WTC11 (cell line): ENCODE measurements around the gene DEPDC5. TPM values are rescaled to one million over a fixed set of nuclear protein-coding genes. Genes with fewer than 3 reads are reported as not detected.

Source experiments
- ATAC-seq: fragments of 200-7000 bp; cut with Tn5 transposase; 2 replicates; pipeline ENCODE4 v1.10.0; 2021; ENCODE audit warnings: mild to moderate bottlenecking, moderate library complexity
- CTCF ChIA-PET: fragments of 300-600 bp; sonication (Branson Sonifier 250); formaldehyde crosslinking; loops from one replicate; lab custom pipeline; 2021; ENCODE audit warnings: antibody characterized with exemption; lab: Charles Lee
- POLR2A ChIA-PET: fragments of 350-600 bp; sonication (Branson Sonifier 250); formaldehyde crosslinking; loops from one replicate; lab custom pipeline; 2021; ENCODE audit warnings: antibody characterized with exemption; lab: Charles Lee
- DNase-seq: peaks from one replicate; pipeline ENCODE4 v3.0.0; 2021; ENCODE audit warnings: low spot score
- H3K27ac Mint-ChIP-seq: 2 replicates; pipeline ENCODE4 v1.8.0; 2021; ENCODE audit warnings: mixed read lengths
- H3K27me3 Mint-ChIP-seq: 2 replicates; pipeline ENCODE4 v1.8.0; 2021; ENCODE audit warnings: low read depth, mild to moderate bottlenecking, moderate library complexity, mixed read lengths
- H3K36me3 Mint-ChIP-seq: 2 replicates; pipeline ENCODE4 v1.8.0; 2021; ENCODE audit warnings: mixed read lengths
- H3K4me1 Mint-ChIP-seq: 2 replicates; pipeline ENCODE4 v1.8.0; 2022; ENCODE audit warnings: mixed read lengths
- H3K4me3 Mint-ChIP-seq: 2 replicates; pipeline ENCODE4 v1.8.0; 2021; ENCODE audit warnings: mild to moderate bottlenecking, moderate library complexity, mixed read lengths
- H3K9me3 Mint-ChIP-seq: 2 replicates; pipeline ENCODE4 v1.8.0; 2021; ENCODE audit warnings: mixed read lengths
- ATF1 ChIP-seq: sonication (generic); formaldehyde crosslinking; IDR thresholded peaks from 2 replicates; pipeline ENCODE4 v1.8.1; 2023; ENCODE audit warnings: mild to moderate bottlenecking, moderate library complexity, missing genetic modification reagents
- CDX4 ChIP-seq: fragments of 250-450 bp; sonication (Bioruptor Pico); IDR thresholded peaks from 2 replicates; pipeline ENCODE4 v1.9.0; 2021; ENCODE audit warnings: moderate library complexity, mild to moderate bottlenecking, inconsistent platforms, borderline replicate concordance
- CREM ChIP-seq: sonication (generic); formaldehyde crosslinking; IDR thresholded peaks from 2 replicates; pipeline ENCODE4 v1.8.1; 2022; ENCODE audit warnings: mild to moderate bottlenecking, missing genetic modification reagents, moderate library complexity
- ESRRA ChIP-seq: sonication (generic); formaldehyde crosslinking; IDR thresholded peaks from 2 replicates; pipeline ENCODE4 v1.8.1; 2022; ENCODE audit warnings: mild to moderate bottlenecking, missing genetic modification reagents, borderline replicate concordance
- ETV6 ChIP-seq: sonication (generic); formaldehyde crosslinking; IDR thresholded peaks from 2 replicates; pipeline ENCODE4 v1.8.1; 2022; ENCODE audit warnings: mild to moderate bottlenecking, missing genetic modification reagents
- GRHL2 ChIP-seq: fragments of 250-450 bp; sonication (Bioruptor Pico); IDR thresholded peaks from 2 replicates; pipeline ENCODE4 v1.8.0; 2022; ENCODE audit warnings: mild to moderate bottlenecking, moderate library complexity; ENCODE audit not compliant: insufficient replicate concordance, severe bottlenecking
- IRF2 ChIP-seq: sonication (generic); formaldehyde crosslinking; IDR thresholded peaks from 2 replicates; pipeline ENCODE4 v1.8.0; 2022; ENCODE audit warnings: low read depth, missing genetic modification reagents, borderline replicate concordance
- JAZF1 ChIP-seq: fragments of 250-450 bp; sonication (Bioruptor Pico); IDR thresholded peaks from 2 replicates; pipeline ENCODE4 v1.9.0; 2021; ENCODE audit warnings: moderate library complexity, mild to moderate bottlenecking, inconsistent platforms
- MAX ChIP-seq: sonication (generic); formaldehyde crosslinking; IDR thresholded peaks from 2 replicates; pipeline ENCODE4 v1.8.0; 2022; ENCODE audit warnings: mild to moderate bottlenecking, missing genetic modification reagents
- MYBL2 ChIP-seq: sonication (generic); formaldehyde crosslinking; IDR thresholded peaks from 2 replicates; pipeline ENCODE4 v1.8.1; 2023; ENCODE audit warnings: mild to moderate bottlenecking, moderate library complexity, missing genetic modification reagents
- NR1H2 ChIP-seq: sonication (generic); formaldehyde crosslinking; IDR thresholded peaks from 2 replicates; pipeline ENCODE4 v1.9.0; 2021; ENCODE audit warnings: mild to moderate bottlenecking, moderate library complexity, missing genetic modification reagents
- NR2C2 ChIP-seq: sonication (generic); formaldehyde crosslinking; IDR thresholded peaks from 2 replicates; pipeline ENCODE4 v1.8.0; 2022; ENCODE audit warnings: mild to moderate bottlenecking, missing genetic modification reagents
- TCF7 ChIP-seq: sonication (generic); formaldehyde crosslinking; IDR thresholded peaks from 2 replicates; pipeline ENCODE4 v1.8.0; 2022; ENCODE audit warnings: mild to moderate bottlenecking, low read depth, missing genetic modification reagents, moderate library complexity
- TEAD4 ChIP-seq: sonication (generic); formaldehyde crosslinking; IDR thresholded peaks from 2 replicates; pipeline ENCODE4 v1.8.0; 2022; ENCODE audit warnings: mild to moderate bottlenecking, missing genetic modification reagents
- TP53 ChIP-seq: sonication (generic); formaldehyde crosslinking; IDR thresholded peaks from 2 replicates; pipeline ENCODE4 v1.8.1; 2023; ENCODE audit warnings: mild to moderate bottlenecking, missing genetic modification reagents
- ZBTB21 ChIP-seq: sonication (generic); formaldehyde crosslinking; IDR thresholded peaks from 2 replicates; pipeline ENCODE4 v1.8.1; 2023; ENCODE audit warnings: mild to moderate bottlenecking, missing genetic modification reagents, borderline replicate concordance
- ZNF263 ChIP-seq: sonication (generic); formaldehyde crosslinking; IDR thresholded peaks from 2 replicates; pipeline ENCODE4 v1.8.1; 2022; ENCODE audit warnings: low read depth, mild to moderate bottlenecking, moderate library complexity, missing genetic modification reagents
- ZNF416 ChIP-seq: fragments of 250-450 bp; sonication (Bioruptor Pico); IDR thresholded peaks from 2 replicates; pipeline ENCODE4 v1.9.0; 2021; ENCODE audit warnings: mild to moderate bottlenecking, inconsistent platforms
- ZNF425 ChIP-seq: fragments of 250-450 bp; sonication (Bioruptor Pico); conservative IDR thresholded peaks from 2 replicates; pipeline ENCODE4 v1.9.0; 2021; ENCODE audit warnings: mild to moderate bottlenecking
- total RNA-seq: library from RNA; stranded (reverse); gene quantifications from 3 replicates; pipeline ENCODE4 v1.2.3, GENCODE V29; 2021
- TF ChIP-seq, protein P1 (sequence below): sonication (generic); formaldehyde crosslinking; IDR thresholded peaks from 2 replicates; pipeline ENCODE4 v1.8.0; 2023; ENCODE audit warnings: mild to moderate bottlenecking, missing genetic modification reagents
- TF ChIP-seq, protein P2 (sequence below): sonication (generic); formaldehyde crosslinking; IDR thresholded peaks from 2 replicates; pipeline ENCODE4 v1.8.0; 2023; ENCODE audit warnings: missing genetic modification reagents, mild to moderate bottlenecking, borderline replicate concordance

DEPDC5 gene
- total RNA-seq, 1 experiment from 2014 or later = 40.5 TPM

- ATAC-seq (no peak), DNase-seq (no peak)
- H3K27me3 Mint-ChIP-seq = no peaks in the 10 kb centered on the region
- TF ChIP-seq MAX (no peak), GRHL2 (CRISPR knock-in tag) (no peak), ESRRA (CRISPR knock-in tag) (no peak), TP53 (CRISPR knock-in tag) (no peak)
- peaks cover 55% of the 10 kb centered on the region for H3K36me3 Mint-ChIP-seq
- ChIA-PET CTCF (no interaction called here), POLR2A (no interaction called here)
- no peaks in the 10 kb centered on the region for H3K9me3 Mint-ChIP-seq
- H3K4me1 Mint-ChIP-seq = no peaks in the 10 kb centered on the region
- no peak overlapping the region for H3K4me3 Mint-ChIP-seq
- no peak overlapping the region for H3K27ac Mint-ChIP-seq
Measured at GRCh38 chr22:31802575-31802974, 48.8 kb downstream of the DEPDC5 start.

- Mint-ChIP-seq H3K9me3 (no peaks in the 10 kb centered on the region), H3K27me3 (no peaks in the 10 kb centered on the region), H3K4me1 (no peaks in the 10 kb centered on the region), H3K36me3 (peaks cover 60% of the 10 kb centered on the region), H3K27ac (no peak overlapping the region), H3K4me3 (no peak overlapping the region)
- ChIA-PET POLR2A (no interaction called here), CTCF (no interaction called here)
- DNase-seq (no peak), ATAC-seq (no peak)
- TF ChIP-seq ZNF263 (no peak), GRHL2 (CRISPR knock-in tag) (no peak), CDX4 (CRISPR knock-in tag) (no peak), MYBL2 (CRISPR knock-in tag) (no peak), TCF7 (no peak), ZBTB21 (CRISPR knock-in tag) (no peak), TEAD4 (CRISPR knock-in tag) (no peak), ATF1 (CRISPR knock-in tag) (no peak), ZNF425 (no peak), JAZF1 (no peak), CREM (CRISPR knock-in tag) (no peak), ETV6 (no peak), NR2C2 (no peak), NR1H2 (CRISPR knock-in tag) (no peak), IRF2 (CRISPR knock-in tag) (no peak), ZNF416 (CRISPR knock-in tag) (no peak)
- TF ChIP-seq, protein P1, sequence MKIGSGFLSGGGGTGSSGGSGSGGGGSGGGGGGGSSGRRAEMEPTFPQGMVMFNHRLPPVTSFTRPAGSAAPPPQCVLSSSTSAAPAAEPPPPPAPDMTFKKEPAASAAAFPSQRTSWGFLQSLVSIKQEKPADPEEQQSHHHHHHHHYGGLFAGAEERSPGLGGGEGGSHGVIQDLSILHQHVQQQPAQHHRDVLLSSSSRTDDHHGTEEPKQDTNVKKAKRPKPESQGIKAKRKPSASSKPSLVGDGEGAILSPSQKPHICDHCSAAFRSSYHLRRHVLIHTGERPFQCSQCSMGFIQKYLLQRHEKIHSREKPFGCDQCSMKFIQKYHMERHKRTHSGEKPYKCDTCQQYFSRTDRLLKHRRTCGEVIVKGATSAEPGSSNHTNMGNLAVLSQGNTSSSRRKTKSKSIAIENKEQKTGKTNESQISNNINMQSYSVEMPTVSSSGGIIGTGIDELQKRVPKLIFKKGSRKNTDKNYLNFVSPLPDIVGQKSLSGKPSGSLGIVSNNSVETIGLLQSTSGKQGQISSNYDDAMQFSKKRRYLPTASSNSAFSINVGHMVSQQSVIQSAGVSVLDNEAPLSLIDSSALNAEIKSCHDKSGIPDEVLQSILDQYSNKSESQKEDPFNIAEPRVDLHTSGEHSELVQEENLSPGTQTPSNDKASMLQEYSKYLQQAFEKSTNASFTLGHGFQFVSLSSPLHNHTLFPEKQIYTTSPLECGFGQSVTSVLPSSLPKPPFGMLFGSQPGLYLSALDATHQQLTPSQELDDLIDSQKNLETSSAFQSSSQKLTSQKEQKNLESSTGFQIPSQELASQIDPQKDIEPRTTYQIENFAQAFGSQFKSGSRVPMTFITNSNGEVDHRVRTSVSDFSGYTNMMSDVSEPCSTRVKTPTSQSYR = no peak
- TF ChIP-seq, protein P2, sequence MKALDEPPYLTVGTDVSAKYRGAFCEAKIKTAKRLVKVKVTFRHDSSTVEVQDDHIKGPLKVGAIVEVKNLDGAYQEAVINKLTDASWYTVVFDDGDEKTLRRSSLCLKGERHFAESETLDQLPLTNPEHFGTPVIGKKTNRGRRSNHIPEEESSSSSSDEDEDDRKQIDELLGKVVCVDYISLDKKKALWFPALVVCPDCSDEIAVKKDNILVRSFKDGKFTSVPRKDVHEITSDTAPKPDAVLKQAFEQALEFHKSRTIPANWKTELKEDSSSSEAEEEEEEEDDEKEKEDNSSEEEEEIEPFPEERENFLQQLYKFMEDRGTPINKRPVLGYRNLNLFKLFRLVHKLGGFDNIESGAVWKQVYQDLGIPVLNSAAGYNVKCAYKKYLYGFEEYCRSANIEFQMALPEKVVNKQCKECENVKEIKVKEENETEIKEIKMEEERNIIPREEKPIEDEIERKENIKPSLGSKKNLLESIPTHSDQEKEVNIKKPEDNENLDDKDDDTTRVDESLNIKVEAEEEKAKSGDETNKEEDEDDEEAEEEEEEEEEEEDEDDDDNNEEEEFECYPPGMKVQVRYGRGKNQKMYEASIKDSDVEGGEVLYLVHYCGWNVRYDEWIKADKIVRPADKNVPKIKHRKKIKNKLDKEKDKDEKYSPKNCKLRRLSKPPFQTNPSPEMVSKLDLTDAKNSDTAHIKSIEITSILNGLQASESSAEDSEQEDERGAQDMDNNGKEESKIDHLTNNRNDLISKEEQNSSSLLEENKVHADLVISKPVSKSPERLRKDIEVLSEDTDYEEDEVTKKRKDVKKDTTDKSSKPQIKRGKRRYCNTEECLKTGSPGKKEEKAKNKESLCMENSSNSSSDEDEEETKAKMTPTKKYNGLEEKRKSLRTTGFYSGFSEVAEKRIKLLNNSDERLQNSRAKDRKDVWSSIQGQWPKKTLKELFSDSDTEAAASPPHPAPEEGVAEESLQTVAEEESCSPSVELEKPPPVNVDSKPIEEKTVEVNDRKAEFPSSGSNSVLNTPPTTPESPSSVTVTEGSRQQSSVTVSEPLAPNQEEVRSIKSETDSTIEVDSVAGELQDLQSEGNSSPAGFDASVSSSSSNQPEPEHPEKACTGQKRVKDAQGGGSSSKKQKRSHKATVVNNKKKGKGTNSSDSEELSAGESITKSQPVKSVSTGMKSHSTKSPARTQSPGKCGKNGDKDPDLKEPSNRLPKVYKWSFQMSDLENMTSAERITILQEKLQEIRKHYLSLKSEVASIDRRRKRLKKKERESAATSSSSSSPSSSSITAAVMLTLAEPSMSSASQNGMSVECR (CRISPR knock-in tag) = no peak
Measured at GRCh38 chr22:31806751-31807150, 52.9 kb downstream of the DEPDC5 start.
